GM19395 (cell line): ENCODE measurements around the gene SNRPB2.

Source experiments
- ATAC-seq: cut with Tn5 transposase; IDR thresholded peaks from one replicate; pipeline ENCODE4 v1.9.1; 2021; ENCODE audit warnings: mild to moderate bottlenecking, moderate library complexity; ENCODE audit not compliant: unreplicated experiment

Gene SNRPB2

DNA sequence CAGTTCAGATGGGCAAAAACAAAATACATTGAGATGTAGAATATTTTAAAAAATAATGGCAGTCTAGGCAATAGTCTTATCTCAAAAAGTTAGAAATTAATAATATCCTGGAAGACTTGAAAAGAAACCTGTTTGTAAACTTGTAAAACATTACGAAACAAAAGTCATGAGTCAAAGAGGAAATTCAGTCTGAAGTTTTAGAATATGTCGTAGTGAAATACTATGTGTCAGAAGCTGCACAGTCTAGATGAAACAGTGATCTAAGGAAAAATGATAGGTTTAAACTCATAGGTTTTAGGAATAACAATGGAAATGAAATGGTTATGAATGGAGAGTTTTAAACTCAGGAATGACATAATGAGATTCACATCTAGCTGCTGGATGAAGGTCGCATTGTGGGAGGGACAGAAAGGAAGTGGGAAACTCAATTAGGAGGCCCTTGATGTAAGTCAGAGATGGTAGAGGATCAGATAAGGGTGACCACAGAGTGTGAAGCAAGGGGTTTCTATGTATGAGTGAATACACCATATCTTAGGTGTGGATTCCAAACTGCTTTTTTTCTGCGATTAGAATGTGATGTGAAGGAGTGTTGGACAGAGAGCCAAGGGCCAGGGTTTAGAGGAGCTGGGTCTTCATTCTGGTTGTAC lies 2.8 kb downstream of the SNRPB2 start:
- no peak for ATAC-seq

DNA sequence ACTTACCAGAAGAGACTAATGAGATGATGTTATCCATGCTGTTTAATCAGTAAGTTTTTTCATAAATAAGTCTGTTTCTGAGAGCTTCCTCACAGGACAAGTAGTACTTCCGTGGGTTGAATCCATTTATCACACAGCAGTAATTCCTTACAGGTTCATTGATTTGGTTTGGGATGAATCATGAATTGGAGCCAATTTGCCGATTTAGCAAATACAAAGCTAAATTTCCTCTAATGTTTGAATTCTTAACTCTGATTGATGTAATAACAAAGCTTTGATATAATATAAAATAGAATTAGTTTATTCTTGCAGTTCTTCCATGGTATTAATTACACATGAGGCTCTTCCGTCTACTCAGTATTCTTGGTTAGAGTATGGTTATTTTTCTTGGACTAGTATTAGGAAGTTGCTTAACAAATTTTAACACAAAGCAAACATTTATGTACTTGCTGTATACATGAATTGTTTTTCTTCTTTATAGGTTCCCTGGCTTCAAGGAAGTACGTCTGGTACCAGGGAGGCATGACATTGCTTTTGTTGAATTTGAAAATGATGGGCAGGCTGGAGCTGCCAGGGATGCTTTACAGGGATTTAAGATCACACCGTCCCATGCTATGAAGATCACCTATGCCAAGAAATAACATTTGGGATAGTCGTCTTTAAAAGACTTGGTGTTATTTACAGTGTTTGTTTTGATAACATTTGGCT lies 10.7 kb downstream of the SNRPB2 start:
- ATAC-seq = no peak

GRCh38 chr20:16744178-16744807 lies 14.5 kb downstream of the SNRPB2 start:
- ATAC-seq = no peak

GRCh38 chr20:16745204-16745603 lies 15.4 kb downstream of the SNRPB2 start:
- ATAC-seq = no peak

GRCh38 chr20:16747291-16747811 lies 17.5 kb downstream of the SNRPB2 start:
- no peak for ATAC-seq

DNA sequence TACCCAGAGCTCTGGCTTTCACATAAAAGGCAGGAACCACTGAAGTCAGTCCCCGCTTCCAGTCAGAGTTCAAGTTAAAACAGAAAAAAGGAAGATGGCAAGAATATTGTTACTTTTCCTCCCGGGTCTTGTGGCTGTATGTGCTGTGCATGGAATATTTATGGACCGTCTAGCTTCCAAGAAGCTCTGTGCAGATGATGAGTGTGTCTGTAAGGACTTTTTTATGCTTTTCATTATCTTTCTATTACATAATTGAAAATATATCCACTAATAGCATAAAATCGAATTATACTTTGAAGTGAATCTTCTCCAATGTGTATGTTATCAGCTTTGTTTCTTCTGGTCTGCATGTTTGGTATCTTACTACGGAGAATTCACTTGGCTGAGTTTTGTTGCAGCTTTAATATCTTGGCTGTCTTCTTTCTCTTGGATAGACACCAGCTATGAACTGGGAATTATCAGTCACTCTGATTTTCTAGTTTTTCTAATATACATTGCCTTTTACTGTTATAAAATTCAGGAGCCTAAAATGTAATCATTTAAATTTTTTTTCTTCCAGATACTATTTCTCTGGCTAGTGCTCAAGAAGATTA lies 18.6 kb downstream of the SNRPB2 start, which contains the start of gene OTOR:
Gene OTOR, plus strand, starts transcription at position 51 of the 593 bp plus-strand sequence. Its CDS starts 44 bp downstream, at position 95.
- ATAC-seq = no peak

GRCh38 chr20:16749573-16749972 lies 19.7 kb downstream of the SNRPB2 start:
- ATAC-seq = no peak

GRCh38 chr20:16752082-16752481 lies 22.3 kb downstream of the SNRPB2 start:
- ATAC-seq = no peak

DNA sequence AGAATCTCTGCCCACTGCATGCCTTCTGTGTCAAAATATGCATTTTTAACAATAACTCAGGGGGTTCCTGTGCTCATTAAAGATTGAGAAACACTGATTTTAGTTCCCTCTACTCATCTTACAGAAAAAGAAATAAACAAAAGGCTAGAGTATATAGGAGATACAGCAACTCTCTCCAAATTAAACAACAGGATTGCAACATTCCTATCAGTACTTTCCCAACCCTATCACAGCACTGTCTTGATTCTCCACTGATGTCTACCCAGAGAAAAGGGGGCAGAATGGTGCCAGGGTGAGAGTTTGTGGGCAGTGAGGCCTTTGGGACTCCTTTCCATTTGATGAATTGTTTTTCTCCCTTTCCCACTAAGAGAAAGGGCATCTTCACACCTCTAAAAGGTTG lies 23.1 kb downstream of the SNRPB2 start:
- ATAC-seq = no peak

- peak; percentile 66 for ATAC-seq
Measured at GRCh38 chr20:16758454-16759180, 28.8 kb downstream of the SNRPB2 start.

GRCh38 chr20:16759181-16759563 lies 29.3 kb downstream of the SNRPB2 start:
- no peak for ATAC-seq

- no peak for ATAC-seq
Measured at GRCh38 chr20:16760431-16761304, 30.8 kb downstream of the SNRPB2 start.

DNA sequence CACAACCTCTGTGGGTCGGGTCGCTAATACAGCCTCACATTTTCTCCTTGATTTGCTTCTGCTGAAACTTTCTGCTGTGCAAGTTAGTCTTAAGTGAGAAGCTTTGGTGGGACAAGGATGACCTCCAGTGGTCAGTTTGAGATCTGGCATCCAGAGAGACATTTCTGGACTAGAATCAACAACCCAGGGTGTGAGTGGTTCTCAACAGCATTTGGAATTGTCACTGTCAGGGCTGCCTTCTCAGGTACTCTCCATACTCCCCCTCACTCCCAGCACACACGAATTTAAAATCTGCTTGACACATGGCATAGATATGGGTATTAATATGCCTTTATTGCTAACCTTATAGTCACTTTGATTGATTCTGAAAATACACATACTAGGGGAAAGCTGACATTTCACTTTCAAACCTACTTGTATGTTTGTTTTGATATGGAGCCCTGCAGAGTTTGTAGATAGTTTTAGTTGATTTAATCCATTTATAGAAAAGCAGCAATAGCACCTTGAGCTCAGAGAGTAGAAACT lies 31.5 kb downstream of the SNRPB2 start:
- ATAC-seq = peak; percentile 76

DNA sequence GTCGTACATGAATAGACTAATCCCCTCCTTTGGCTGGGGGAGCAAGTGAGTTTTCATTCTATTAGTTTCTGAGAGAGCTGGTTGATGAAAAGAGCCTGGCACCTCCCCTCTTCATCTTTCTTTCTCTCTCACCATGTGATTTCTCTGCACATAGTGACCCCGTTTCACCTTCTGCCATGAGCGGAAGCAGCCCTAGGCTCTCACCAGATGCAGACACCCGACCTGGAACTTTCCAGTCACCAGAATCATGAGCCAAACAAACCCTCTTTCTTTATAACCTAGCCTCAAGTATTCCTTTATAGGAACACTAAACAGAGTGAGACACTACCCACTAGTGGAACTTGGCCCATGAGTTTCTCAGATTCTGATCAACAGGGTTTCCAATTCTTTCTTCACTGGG lies 34.7 kb downstream of the SNRPB2 start:
- ATAC-seq = no peak

DNA sequence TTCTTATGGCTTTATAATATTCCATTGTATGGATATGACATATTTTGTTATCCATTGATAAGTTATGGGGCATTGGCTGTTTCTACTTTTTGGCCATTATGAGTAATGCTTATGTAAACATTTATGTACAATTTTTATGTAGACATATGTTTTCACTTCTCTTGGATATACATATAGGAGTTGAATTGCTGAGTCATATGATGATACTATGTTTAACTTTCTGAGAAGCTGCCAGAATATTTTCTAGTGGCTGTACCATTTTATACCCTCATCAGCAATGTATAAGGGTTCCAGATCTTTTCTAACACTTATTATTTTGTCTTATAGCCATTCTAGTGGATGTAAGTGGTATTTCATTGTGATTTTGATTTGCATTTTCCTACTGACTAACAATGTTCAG lies 41.4 kb downstream of the SNRPB2 start:
- ATAC-seq = no peak

DNA sequence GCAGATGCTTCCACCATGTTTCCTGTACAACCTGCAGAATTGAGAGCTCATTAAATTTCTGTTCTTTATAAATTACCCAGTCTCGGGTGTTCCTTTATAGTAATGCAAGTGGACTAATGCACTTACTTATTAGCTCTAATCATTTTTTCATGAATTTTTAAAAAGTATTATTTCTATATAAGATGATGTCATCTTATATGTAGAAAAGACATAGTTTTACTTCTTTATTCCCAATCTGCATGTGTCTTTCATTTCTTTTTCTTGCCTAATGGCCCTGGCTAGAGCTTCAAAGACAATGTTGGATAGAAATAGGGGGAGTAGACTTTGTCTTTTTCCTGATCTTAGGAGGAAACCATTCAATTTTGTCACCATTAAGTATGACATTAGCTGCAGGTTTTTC lies 46.1 kb downstream of the SNRPB2 start:
- ATAC-seq = no peak

DNA sequence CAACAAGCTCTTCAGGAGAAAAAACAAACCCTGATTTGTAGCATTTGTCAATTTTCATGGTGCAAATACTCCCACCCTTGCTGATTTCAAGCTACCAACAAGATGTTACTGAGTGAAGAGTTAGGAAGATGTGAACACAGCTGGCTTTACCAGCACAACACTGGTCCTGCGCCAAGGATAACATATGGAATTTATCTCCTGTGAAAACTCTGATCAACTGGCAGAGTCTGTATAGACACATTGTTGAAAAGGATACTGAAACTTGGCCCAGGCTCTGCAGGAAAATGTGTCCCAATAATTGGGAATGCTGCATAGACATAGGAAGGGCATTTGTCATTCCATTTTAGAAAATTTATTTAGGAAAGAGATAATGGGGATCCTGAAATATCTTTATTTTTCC lies 47.3 kb downstream of the SNRPB2 start:
- no peak for ATAC-seq

GRCh38 chr20:16778159-16778558 lies 48.3 kb downstream of the SNRPB2 start:
- no peak for ATAC-seq

DNA sequence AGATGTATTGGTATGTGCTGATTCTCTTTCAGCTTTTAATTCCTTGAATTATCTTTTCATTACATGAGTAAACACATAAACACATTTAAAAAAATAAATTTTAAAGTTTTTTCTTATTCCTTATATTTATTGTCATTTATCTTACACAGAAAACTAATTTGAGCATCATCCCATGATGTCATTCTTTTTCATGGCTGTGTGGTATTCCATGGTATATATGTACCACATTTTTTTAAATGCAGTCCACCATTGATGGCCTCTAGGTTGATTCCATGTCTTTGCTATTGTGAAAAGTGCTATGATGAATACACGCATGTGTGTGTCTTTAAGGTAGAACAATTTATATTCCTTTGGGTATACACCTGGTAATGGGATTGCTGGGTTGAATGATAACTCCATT lies 51.7 kb downstream of the SNRPB2 start:
- ATAC-seq = no peak

- ATAC-seq = no peak
Measured at GRCh38 chr20:16785226-16785625, 55.4 kb downstream of the SNRPB2 start.
